Endothelial cell (in vitro differentiated cells): Measurements from ENCODE around the gene MYLK2. TPM values are rescaled to one million over a fixed set of nuclear protein-coding genes. Genes with fewer than 3 reads are reported as not detected.

Experiments used
- DNase-seq: peaks from one replicate; pipeline ENCODE4 v3.0.0; 2021; ENCODE audit warnings: low spot score
- H3K27ac Mint-ChIP-seq: one replicate; pipeline ENCODE4 v1.8.0; 2021; ENCODE audit warnings: mixed read lengths, inconsistent platforms; ENCODE audit not compliant: unreplicated experiment
- H3K27me3 Mint-ChIP-seq: one replicate; pipeline ENCODE4 v1.8.0; 2021; ENCODE audit warnings: mild to moderate bottlenecking, moderate library complexity, mixed read lengths, inconsistent platforms; ENCODE audit not compliant: unreplicated experiment
- H3K36me3 Mint-ChIP-seq: one replicate; pipeline ENCODE4 v1.8.0; 2021; ENCODE audit warnings: mild to moderate bottlenecking, low read depth, mixed read lengths, inconsistent platforms; ENCODE audit not compliant: unreplicated experiment
- H3K4me1 Mint-ChIP-seq: one replicate; pipeline ENCODE4 v1.8.0; 2021; ENCODE audit warnings: mild to moderate bottlenecking, mixed read lengths, inconsistent platforms; ENCODE audit not compliant: unreplicated experiment
- H3K4me3 Mint-ChIP-seq: one replicate; pipeline ENCODE4 v1.8.0; 2021; ENCODE audit warnings: mild to moderate bottlenecking, mixed read lengths, inconsistent platforms; ENCODE audit not compliant: unreplicated experiment
- H3K9me3 Mint-ChIP-seq: one replicate; pipeline ENCODE4 v1.8.0; 2021; ENCODE audit warnings: mixed read lengths, inconsistent platforms; ENCODE audit not compliant: unreplicated experiment
- total RNA-seq: library from RNA; stranded (reverse); fragmentation: NEBNext Ultra II Directional; extraction: Animal tissue kit (Norgen Biotek cat#: 25700); gene quantifications from one replicate; pipeline ENCODE4 v1.2.1, GENCODE V29; 2021; ENCODE audit not compliant: unreplicated experiment
- TF ChIP-seq, protein P1 (sequence below): fragments of 200-600 bp; sonication (generic); IDR thresholded peaks from one replicate; pipeline ENCODE4 v1.5.0; 2021; ENCODE audit warnings: antibody characterized with exemption; ENCODE audit not compliant: unreplicated experiment

MYLK2 gene
- total RNA-seq, 1 donor from 2014 or later = 1.7 TPM

DNA sequence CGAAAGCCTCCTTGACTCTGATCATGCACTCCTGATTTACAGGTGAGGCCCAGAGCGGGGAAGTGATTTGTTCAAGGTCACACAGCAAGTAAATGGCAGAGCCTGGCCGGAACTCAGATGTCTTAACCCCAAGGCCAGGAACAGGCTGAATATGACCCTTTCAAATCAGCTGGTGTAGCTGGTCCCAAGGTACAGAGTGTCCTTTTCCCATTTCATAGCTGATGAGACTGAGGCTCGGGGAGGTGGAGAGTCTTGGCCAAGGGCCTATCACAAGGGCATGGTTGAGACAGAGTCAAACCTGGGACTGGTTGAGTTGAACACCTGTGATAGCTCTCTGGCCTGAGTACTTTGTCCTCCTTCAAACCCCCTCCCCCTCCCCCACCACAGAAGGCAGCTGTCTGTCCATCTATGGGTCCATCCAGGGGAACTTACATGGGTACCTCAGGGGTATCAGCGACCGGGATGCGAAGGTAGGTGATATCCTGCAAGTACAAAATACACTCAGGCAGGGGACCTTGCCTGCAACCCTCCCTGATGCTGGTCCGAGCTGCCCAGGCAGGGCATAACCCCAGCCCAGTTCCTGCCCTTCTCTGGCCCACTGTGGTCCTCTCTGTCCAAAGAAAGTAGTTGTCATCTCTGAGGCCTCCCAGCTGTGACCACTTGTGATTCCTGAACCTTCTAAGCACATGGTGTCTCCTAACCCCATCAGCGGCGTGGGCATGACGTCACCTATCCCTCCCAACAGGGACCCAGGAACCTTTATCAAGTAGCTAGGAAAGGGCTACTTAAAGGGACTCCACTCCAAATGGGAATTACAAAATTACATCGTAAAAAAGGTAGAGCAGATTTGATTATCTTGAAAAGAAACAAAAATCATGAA lies 45.6 kb downstream of the MYLK2 start:
- DNase-seq = no peak

DNA sequence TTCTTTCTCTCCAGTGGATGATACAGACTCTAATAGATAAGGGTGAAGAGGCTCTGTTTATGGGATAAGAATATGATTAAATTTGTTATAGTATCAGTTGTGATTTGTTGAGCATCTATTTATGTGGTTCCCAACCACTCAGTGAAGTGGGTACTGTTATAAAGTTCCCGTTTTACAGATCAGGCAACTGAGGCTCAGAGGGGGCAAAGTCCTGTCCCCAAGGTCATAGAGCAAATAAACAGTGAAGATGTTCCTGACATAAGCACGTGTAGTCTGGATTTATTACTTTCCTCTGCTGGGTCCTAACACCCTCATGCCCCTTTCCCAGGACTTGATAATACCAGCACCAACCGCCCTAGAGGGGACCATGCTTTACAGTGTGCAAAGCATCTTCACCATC lies 47.1 kb downstream of the MYLK2 start:
- Mint-ChIP-seq H3K27ac (no peak overlapping the region), H3K4me1 (peaks cover 15% of the 10 kb centered on the region), H3K27me3 (peaks cover 27% of the 10 kb centered on the region), H3K9me3 (no peaks in the 10 kb centered on the region), H3K36me3 (peaks cover 3% of the 10 kb centered on the region), H3K4me3 (no peak overlapping the region)
- TF ChIP-seq, protein P1, sequence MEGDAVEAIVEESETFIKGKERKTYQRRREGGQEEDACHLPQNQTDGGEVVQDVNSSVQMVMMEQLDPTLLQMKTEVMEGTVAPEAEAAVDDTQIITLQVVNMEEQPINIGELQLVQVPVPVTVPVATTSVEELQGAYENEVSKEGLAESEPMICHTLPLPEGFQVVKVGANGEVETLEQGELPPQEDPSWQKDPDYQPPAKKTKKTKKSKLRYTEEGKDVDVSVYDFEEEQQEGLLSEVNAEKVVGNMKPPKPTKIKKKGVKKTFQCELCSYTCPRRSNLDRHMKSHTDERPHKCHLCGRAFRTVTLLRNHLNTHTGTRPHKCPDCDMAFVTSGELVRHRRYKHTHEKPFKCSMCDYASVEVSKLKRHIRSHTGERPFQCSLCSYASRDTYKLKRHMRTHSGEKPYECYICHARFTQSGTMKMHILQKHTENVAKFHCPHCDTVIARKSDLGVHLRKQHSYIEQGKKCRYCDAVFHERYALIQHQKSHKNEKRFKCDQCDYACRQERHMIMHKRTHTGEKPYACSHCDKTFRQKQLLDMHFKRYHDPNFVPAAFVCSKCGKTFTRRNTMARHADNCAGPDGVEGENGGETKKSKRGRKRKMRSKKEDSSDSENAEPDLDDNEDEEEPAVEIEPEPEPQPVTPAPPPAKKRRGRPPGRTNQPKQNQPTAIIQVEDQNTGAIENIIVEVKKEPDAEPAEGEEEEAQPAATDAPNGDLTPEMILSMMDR = no peak
- no peak for DNase-seq

More for the DNA sequence above, 45.6 kb downstream of the MYLK2 start:
- no peak overlapping the region for H3K4me3 Mint-ChIP-seq
- no peak overlapping the region for H3K27ac Mint-ChIP-seq
- TF ChIP-seq, protein P1 = no peak
- peaks cover 9% of the 10 kb centered on the region for H3K4me1 Mint-ChIP-seq
- no peaks in the 10 kb centered on the region for H3K9me3 Mint-ChIP-seq
- H3K27me3 Mint-ChIP-seq = peaks cover 22% of the 10 kb centered on the region
- peaks cover under 1% of the 10 kb centered on the region for H3K36me3 Mint-ChIP-seq

DNA sequence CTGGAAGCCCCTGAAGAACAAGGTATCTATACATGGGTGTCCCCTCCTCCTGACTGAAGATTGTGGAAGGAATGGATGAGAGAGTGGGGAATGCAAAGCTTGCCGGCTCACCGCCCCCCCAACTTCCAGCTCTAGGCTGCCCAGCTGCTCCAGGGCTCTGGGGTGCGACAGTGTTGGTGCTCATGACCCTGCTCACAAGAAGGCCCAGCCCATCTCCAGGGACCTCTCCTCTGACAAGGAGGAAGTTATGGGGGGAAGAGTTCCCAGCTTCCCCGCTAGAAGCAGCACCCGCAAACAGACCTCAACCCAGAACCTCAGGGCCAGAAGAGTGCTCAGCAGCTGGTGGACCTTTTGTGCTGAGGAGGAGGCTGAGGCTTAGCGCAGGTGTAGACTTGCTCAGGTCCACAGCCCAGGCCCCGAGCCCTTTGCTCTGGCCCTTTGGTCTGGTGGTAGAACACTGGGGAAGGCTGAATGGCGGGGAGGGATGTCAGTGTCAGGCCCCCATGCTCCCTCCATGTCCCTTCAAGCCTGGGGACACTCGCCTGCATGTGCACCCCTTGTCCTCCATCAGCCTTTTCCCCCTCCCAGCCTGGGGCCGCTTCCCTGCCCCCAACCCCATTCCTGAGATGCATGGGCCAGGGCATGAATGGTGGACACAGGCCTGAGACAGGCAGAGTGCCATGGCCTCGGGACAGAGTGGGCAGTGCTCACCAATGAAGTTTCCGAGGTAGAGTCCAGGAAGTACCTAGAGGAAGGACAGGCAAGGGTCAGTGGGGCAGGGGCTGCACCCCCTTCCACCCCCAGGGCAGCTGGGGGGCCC lies 49.9 kb downstream of the MYLK2 start:
- peaks cover 21% of the 10 kb centered on the region for H3K27me3 Mint-ChIP-seq
- no peak overlapping the region for H3K27ac Mint-ChIP-seq
- TF ChIP-seq, protein P1 = no peak
- H3K4me3 Mint-ChIP-seq = peak overlapping the region; percentile 96
- H3K4me1 Mint-ChIP-seq = peaks cover 7% of the 10 kb centered on the region
- DNase-seq = no peak
- no peaks in the 10 kb centered on the region for H3K9me3 Mint-ChIP-seq
- peaks cover 3% of the 10 kb centered on the region for H3K36me3 Mint-ChIP-seq

DNA sequence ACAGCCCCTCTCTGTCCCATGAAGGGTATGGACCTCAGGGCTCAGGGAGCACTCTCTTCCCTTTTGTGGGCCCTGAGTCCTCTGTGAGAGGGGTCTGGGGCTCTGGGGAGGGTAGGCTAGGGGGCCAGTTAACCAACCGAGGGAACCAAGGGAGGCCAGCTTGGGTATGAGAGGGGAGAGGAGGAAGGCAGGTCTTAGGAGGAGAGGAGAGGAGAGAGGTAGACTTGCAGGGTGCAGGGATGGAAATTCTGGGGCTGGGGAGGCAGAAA lies 50.5 kb downstream of the MYLK2 start:
- Mint-ChIP-seq H3K4me3 (peak overlapping the region; percentile 96), H3K4me1 (peaks cover 7% of the 10 kb centered on the region), H3K27me3 (peaks cover 21% of the 10 kb centered on the region), H3K27ac (peak overlapping the region; percentile 65), H3K36me3 (peaks cover 3% of the 10 kb centered on the region), H3K9me3 (no peaks in the 10 kb centered on the region)
- DNase-seq = no peak
- TF ChIP-seq, protein P1 = no peak
